ENCODE data around the gene ATG14. TPM values are rescaled to one million over a fixed set of nuclear protein-coding genes. Genes with fewer than 3 reads are reported as not detected.

ATG14 gene
- polyA plus RNA-seq, 3 donors: 1.8 to 6.8 (median 3.3) TPM

GRCh38 chr14:55454264-55455002 is 42.8 kb upstream of the ATG14 start:
- no peak overlapping the region for H3K4me2 ChIP-seq (replicated peaks; ENCODE audit: extremely low read depth, low read length, poor library complexity, severe bottlenecking)
- H3K9me3 Mint-ChIP-seq: no peaks in the 10 kb centered on the region
- no peaks in the 10 kb centered on the region for H3K79me2 ChIP-seq (ENCODE audit: insufficient read depth, low read length)
- DNase-seq: peak; percentile 11 to 62 (median 44)
- H3K27ac Mint-ChIP-seq: peak overlapping the region in 1 of 7 donors; percentile 59
- H3K4me1 Mint-ChIP-seq: peaks cover 41% of the 10 kb centered on the region
- H3K9me3 ChIP-seq (replicated peaks in 1 of 2; ENCODE audit: control insufficient read depth in 1 of 2, insufficient read depth in 1 of 2, low read length in 2 of 2): no peaks in the 10 kb centered on the region
- intact Hi-C loops (cut with micrococcal nuclease): no loop called here
- H3K27ac ChIP-seq (ENCODE audit: low read depth in 1 of 2, low read length in 2 of 2): no peak overlapping the region
- no peaks in the 10 kb centered on the region for H3K36me3 ChIP-seq (replicated peaks in 1 of 2; ENCODE audit: control insufficient read depth in 1 of 2, insufficient read depth in 2 of 2, low read length in 2 of 2)
- 51% methylated on average over 7 of the region's 13 CpGs for WGBS (ENCODE audit: insufficient coverage)
- peaks cover 26% of the 10 kb centered on the region in 2 donors for H3K4me1 ChIP-seq (ENCODE audit: control insufficient read depth in 1 of 2, insufficient read depth in 2 of 2, low read length in 2 of 2)
- H3K27me3 ChIP-seq (ENCODE audit: control insufficient read depth in 2 of 2, insufficient read depth in 2 of 2, low read length in 2 of 2): no peaks in the 10 kb centered on the region
- H3K4me3 Mint-ChIP-seq: peak overlapping the region in 1 of 2 donors; percentile 43
- H3K4me3 ChIP-seq (replicated peaks in 1 of 3; ENCODE audit: low read depth in 2 of 3, low read length in 3 of 3): peak overlapping the region in 1 of 3 experiments; percentile 10
- TF ChIP-seq CTCF (IDR thresholded peaks at IDR 0.05): no peak
- no peak overlapping the region for H3K9ac ChIP-seq (ENCODE audit: insufficient read depth, low read length, poor library complexity, severe bottlenecking)
- peaks cover 0 to 2% (median 0%) of the 10 kb centered on the region in 3 donors for H3K27me3 Mint-ChIP-seq (ENCODE audit: low read depth in 3 of 3)
- no peaks in the 10 kb centered on the region for H3K36me3 Mint-ChIP-seq
- no peaks in the 10 kb centered on the region for H4K20me1 ChIP-seq (ENCODE audit: insufficient read depth, low read length)
- peak overlapping the region; percentile 58 for H2AFZ ChIP-seq (ENCODE audit: insufficient read depth, low read depth, low read length, poor library complexity, severe bottlenecking)

DNA sequence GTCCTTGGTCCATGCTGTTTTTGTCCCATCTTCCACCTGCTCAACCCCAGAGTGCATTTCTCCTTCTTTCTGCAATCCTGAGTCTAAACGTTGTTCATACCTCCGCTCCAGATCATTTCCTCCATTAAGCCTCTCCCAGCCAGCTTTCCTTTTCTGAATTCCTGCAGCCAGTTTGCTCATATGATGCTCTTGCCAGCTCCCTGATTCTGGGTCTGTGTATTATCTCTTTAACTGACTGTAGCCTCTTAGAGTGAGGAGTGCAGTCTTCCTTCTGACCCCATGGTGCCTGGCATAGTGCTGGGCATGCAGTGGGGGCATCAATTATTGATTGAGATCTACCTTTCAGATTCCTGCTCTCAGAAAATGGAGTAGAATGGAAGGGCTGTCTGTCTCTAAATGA is 40.3 kb upstream of the ATG14 start:
- Mint-ChIP-seq H3K36me3 (no peaks in the 10 kb centered on the region), H3K4me3 (no peak overlapping the region), H3K27me3 (ENCODE audit: low read depth in 3 of 3) (peaks cover 0 to 2% (median 0%) of the 10 kb centered on the region in 3 donors), H3K27ac (no peak overlapping the region), H3K9me3 (no peaks in the 10 kb centered on the region), H3K4me1 (peaks cover 32% of the 10 kb centered on the region)
- intact Hi-C loops (cut with micrococcal nuclease): no loop called here
- Histone ChIP-seq H3K4me3 (replicated peaks in 1 of 3; ENCODE audit: low read depth in 2 of 3, low read length in 3 of 3) (no peak overlapping the region), H3K4me2 (replicated peaks; ENCODE audit: extremely low read depth, low read length, poor library complexity, severe bottlenecking) (no peak overlapping the region), H3K27ac (ENCODE audit: low read depth in 1 of 2, low read length in 2 of 2) (no peak overlapping the region), H3K36me3 (replicated peaks in 1 of 2; ENCODE audit: control insufficient read depth in 1 of 2, insufficient read depth in 2 of 2, low read length in 2 of 2) (no peaks in the 10 kb centered on the region), H3K9me3 (replicated peaks in 1 of 2; ENCODE audit: control insufficient read depth in 1 of 2, insufficient read depth in 1 of 2, low read length in 2 of 2) (no peaks in the 10 kb centered on the region), H3K79me2 (ENCODE audit: insufficient read depth, low read length) (no peaks in the 10 kb centered on the region), H3K27me3 (ENCODE audit: control insufficient read depth in 2 of 2, insufficient read depth in 2 of 2, low read length in 2 of 2) (no peaks in the 10 kb centered on the region), H3K9ac (ENCODE audit: insufficient read depth, low read length, poor library complexity, severe bottlenecking) (no peak overlapping the region), H3K4me1 (ENCODE audit: control insufficient read depth in 1 of 2, insufficient read depth in 2 of 2, low read length in 2 of 2) (peaks cover 21 to 23% of the 10 kb centered on the region in 2 donors), H4K20me1 (ENCODE audit: insufficient read depth, low read length) (no peaks in the 10 kb centered on the region), H2AFZ (ENCODE audit: insufficient read depth, low read depth, low read length, poor library complexity, severe bottlenecking) (no peak overlapping the region)
- no peak for DNase-seq
- 67% methylated on average over 1 of the region's 2 CpGs for WGBS (ENCODE audit: insufficient coverage)
- TF ChIP-seq CTCF (IDR thresholded peaks at IDR 0.05): no peak

All from CD14-positive monocyte (primary cell).